Heart right ventricle (tissue), 16 donors: Measurements from ENCODE around the gene PIGM. TPM values are rescaled to one million over a fixed set of nuclear protein-coding genes. Genes with fewer than 3 reads are reported as not detected.

Experiments used
- ATAC-seq, 8 donors: fragments of 200-7000 bp; cut with Tn5 transposase; one replicate each; pipeline ENCODE4 v1.9.1; 2020; ENCODE audit warnings: mild to moderate bottlenecking in 8 of 8, moderate library complexity in 8 of 8, moderate number of reproducible peaks in 1 of 8
- DNase-seq, 2 donors: peaks; one replicate each; pipeline ENCODE4 v3.0.0-alpha.2; 2020
- H3K27ac ChIP-seq, 10 donors: fragments of 200-600 bp; sonication (generic) in 2 of 10; one replicate each; pipeline versions ENCODE4 v1.5.0 to v1.8.0; 2020 to 2022; ENCODE audit warnings: mild to moderate bottlenecking in 3 of 10
- H3K27me3 ChIP-seq, 7 donors: fragments of 200-600 bp; one replicate each; pipeline ENCODE4 v1.8.0; 2021 to 2022; ENCODE audit warnings: mild to moderate bottlenecking in 2 of 7
- H3K36me3 ChIP-seq, 9 donors: fragments of 200-600 bp; sonication (generic) in 1 of 9; one replicate each; pipeline versions ENCODE4 v1.5.0 to v1.8.0; 2020 to 2022; ENCODE audit warnings: mild to moderate bottlenecking in 2 of 9
- H3K4me1 ChIP-seq, 9 donors: fragments of 200-600 bp; sonication (generic) in 1 of 9; one replicate each; pipeline versions ENCODE4 v1.5.0 to v1.8.0; 2020 to 2022; ENCODE audit warnings: mild to moderate bottlenecking in 4 of 9
- H3K4me3 ChIP-seq, 10 donors: fragments of 200-600 bp; sonication (generic) in 2 of 10; one replicate each; pipeline versions ENCODE4 v1.5.0 to v1.8.0; 2020 to 2022; ENCODE audit warnings: mild to moderate bottlenecking in 7 of 10, moderate library complexity in 2 of 10
- H3K9me3 ChIP-seq, 11 donors: fragments of 200-600 bp in 10 of 11; sonication (generic) in 2 of 11; one replicate each; pipeline versions ENCODE4 v1.5.0 to v1.8.0; 2013 to 2022; ENCODE audit warnings: mild to moderate bottlenecking in 2 of 11, control low read depth in 1 of 11, moderate library complexity in 1 of 11
- WGBS, 2 donors: extraction: QIAGEN DNeasy Blood & Tissue Kit; methylation state at CpG; one replicate each; pipeline ENCODE4 v1.1.7; 2013; ENCODE audit warnings: inconsistent platforms in 1 of 2; 5-methylcytosine and 5-hydroxymethylcytosine counted together
- intact Hi-C, 10 donors: fragments of 100-400 bp; cut with DNase I; formaldehyde crosslinking; loops; one replicate each; pipeline versions ENCODE4 v1.11.1 to v1.14.2; 2022
- polyA plus RNA-seq, 2 donors: library from polyadenylated mRNA; stranded (reverse); fragments of 200-250 nt; gene quantifications; one replicate each; pipeline ENCODE4 v1.2.3, GENCODE V29; 2013
- total RNA-seq, 10 donors: library from RNA; stranded (reverse); fragmentation: NEBNext Ultra II Directional in 3 of 10; extraction: Animal tissue kit (Norgen Biotek cat#: 25700) in 3 of 10; gene quantifications; one replicate each; pipeline versions ENCODE4 v1.2.1 to v1.2.4, GENCODE V29; 2021 to 2023
- TF ChIP-seq, protein P1 (sequence below), 9 donors: fragments of 200-600 bp; sonication (generic) in 2 of 9; IDR thresholded peaks; one replicate each; pipeline versions ENCODE4 v1.5.0 to v1.8.0; 2021 to 2022; ENCODE audit warnings: antibody characterized with exemption in 9 of 9, mild to moderate bottlenecking in 5 of 9, moderate library complexity in 1 of 9
- donor health status: Arrhythmogenic right ventricular cardiomyopathy.
- donor health status: ischemic (EF 13 %, LVEDD 7.1; RV severe dilation, severe dysfunction).
- donor health status: healthy with polysubstance abuse.
- donor health status: DM: no; HTN: yes; CAD: no.
- donor health status: DM: no; HTN: no; CAD: no.
- donor health status: ischemic (EF 25% LVEDD 6.9; RV normal size, moderate dysfunction).
- donor health status: ischemic (EF 25% LVEDD 5.7; RV mildly dilated, moderate dysfunction).
- donor health status: healthy.
- donor health status: DM: yes; HTN: yes; CAD: no.
- donor health status: Ischemic cardiomyopathy.
- donor health status: ischemic (EF 35%, LVEDD 5.7; RV mildly dilated, moderate dysfunction).
- donor health status: nonischemic (EF 11% LVEDD 7.7; RV severe dilation, severe dysfunction).
- donor health status: DM: yes; HTN: yes; CAD: no.
- donor health status: PGD.
- donor health status: ischemic (EF 29% LVEDD 5.4; RV normal size, mild dysfunction).
- donor health status: nonischemic (EF 23%, LVEDD 6.1; RV moderate dilation, normal function).

PIGM gene
- total and polyA plus RNA-seq, 12 donors, result 1.5 to 3.0 (median 2.5) TPM

DNA sequence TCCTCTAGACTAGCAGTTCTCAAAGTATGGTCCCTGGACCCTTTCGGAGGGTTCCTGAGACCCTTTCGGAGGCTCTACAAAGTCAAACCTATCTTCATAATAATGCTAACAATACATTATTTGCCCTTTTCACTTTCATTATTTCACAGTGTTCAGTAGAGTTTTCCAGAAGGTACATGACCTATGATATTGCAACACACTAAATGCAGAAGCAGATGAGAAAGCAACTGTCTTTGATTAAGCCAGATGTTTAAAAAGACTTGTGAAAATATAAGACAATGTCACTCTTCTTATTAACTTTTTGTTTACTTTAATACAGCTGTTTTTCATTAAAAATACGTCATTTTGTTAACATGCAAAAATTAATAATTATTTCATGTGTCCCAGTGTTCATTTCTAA, 32.4 kb upstream of the PIGM start:
- TF ChIP-seq, protein P1, sequence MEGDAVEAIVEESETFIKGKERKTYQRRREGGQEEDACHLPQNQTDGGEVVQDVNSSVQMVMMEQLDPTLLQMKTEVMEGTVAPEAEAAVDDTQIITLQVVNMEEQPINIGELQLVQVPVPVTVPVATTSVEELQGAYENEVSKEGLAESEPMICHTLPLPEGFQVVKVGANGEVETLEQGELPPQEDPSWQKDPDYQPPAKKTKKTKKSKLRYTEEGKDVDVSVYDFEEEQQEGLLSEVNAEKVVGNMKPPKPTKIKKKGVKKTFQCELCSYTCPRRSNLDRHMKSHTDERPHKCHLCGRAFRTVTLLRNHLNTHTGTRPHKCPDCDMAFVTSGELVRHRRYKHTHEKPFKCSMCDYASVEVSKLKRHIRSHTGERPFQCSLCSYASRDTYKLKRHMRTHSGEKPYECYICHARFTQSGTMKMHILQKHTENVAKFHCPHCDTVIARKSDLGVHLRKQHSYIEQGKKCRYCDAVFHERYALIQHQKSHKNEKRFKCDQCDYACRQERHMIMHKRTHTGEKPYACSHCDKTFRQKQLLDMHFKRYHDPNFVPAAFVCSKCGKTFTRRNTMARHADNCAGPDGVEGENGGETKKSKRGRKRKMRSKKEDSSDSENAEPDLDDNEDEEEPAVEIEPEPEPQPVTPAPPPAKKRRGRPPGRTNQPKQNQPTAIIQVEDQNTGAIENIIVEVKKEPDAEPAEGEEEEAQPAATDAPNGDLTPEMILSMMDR (IDR thresholded peaks at IDR 0.05), result no peak
- ATAC-seq, result no peak
- no peak overlapping the region for H3K4me3 ChIP-seq
- 94% methylated on average over 3 of the region's 3 CpGs for WGBS, 2 donors
- intact Hi-C loops, result no loop called here
- no peaks in the 10 kb centered on the region for H3K36me3 ChIP-seq
- peaks cover 0 to 23% (median 10%) of the 10 kb centered on the region in 7 donors for H3K27me3 ChIP-seq
- no peaks in the 10 kb centered on the region for H3K4me1 ChIP-seq
- H3K27ac ChIP-seq, result no peak overlapping the region
- no peak for DNase-seq
- no peaks in the 10 kb centered on the region for H3K9me3 ChIP-seq

DNA sequence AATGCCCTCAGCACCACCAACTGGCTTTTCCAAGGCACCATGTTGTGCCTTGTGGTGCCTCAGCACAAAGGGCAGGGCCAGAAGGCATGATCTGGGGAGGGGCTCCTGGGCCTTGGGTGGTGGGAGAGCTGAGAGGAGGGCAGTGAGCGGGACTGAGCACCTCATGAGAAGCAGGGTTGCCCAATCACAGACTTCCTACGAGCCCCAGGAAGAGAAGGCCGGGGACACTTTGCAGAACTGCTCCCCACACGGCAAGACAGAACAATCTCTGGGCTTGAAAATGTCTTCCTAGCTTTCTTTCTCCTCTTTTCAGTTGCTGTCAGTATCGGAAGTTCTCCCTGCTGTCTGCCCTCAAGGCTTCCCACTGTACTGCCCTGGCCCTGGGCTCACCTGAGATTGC, 31.4 kb upstream of the PIGM start:
- TF ChIP-seq, protein P1 (IDR thresholded peaks at IDR 0.05), result no peak
- H3K4me1 ChIP-seq, result no peaks in the 10 kb centered on the region
- intact Hi-C loops, result no loop called here
- no peaks in the 10 kb centered on the region for H3K9me3 ChIP-seq
- no peaks in the 10 kb centered on the region for H3K36me3 ChIP-seq
- H3K27ac ChIP-seq, result no peak overlapping the region
- 89 to 92% methylated on average over 5 of the region's 5 CpGs for WGBS, 2 donors
- no peak overlapping the region for H3K4me3 ChIP-seq
- H3K27me3 ChIP-seq, result peaks cover 0 to 23% (median 8%) of the 10 kb centered on the region in 7 donors
- no peak for DNase-seq
- no peak for ATAC-seq

DNA sequence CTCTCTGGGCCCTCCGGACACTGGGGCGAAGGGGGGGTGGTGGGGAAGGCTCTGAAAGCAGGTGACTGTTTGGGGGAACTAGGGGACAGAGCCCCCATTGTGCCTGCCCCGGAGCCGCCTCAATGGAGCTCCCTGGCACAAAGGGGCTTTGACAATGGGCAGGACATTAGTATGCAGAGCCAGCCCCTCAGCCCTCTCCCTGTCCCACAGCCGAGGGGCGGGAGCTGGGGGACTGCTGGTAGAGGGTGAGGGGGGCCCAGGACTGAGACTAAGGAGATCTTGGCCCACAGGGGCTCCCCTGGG, 30.4 kb upstream of the PIGM start:
- Histone ChIP-seq H3K9me3 (no peaks in the 10 kb centered on the region), H3K36me3 (no peaks in the 10 kb centered on the region), H3K27me3 (peaks cover 0 to 32% (median 10%) of the 10 kb centered on the region in 7 donors), H3K4me3 (no peak overlapping the region), H3K4me1 (no peaks in the 10 kb centered on the region), H3K27ac (no peak overlapping the region)
- no peak for DNase-seq
- intact Hi-C loops, result no loop called here
- TF ChIP-seq, protein P1 (IDR thresholded peaks at IDR 0.05), result no peak
- peak in 1 of 8 donors; percentile 16 for ATAC-seq
- 69 to 74% methylated on average over 6 of the region's 6 CpGs for WGBS, 2 donors

DNA sequence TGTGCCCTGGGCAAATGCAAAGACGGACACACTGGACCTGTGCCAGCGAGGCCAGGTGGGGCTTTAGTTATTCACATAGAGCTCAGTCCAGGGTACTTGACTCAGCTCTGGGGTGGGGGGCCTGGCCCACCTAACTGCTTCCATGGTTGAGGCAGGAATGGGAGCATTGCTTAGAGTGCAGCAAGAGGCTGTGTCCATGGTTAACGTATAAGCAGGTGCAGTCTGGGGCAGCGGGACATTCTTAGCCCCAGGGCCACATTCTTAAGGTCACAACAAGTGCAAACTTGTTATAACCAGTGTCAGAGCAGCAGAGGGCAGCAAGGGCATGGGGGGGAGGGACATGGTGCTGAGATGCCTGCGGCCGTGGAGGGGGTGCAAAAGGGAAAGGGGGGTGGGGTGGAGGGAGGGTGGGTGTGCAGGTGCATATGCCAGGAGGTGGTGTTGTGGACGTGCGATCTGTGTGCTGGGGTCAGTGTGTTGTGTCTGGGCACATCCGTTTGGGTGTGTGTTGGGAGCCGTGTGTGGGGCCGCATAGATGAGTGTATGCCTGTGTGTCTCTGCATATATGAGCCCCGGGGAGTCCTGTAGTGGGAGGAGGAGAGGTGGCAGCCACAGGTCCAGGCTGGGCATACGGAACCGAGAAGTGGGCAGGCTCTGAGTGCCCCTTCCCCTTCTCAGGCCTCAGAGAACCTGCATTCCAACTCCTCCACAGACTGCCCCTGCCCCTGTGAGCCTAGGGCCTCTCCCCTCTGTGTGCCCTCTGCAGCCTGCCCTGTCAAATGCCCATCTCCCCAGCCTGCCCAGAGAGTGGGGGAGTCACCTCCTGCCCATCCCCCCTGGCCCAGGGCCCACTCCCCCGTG, 29.8 kb upstream of the PIGM start:
- DNase-seq, result no peak
- no peak overlapping the region for H3K27ac ChIP-seq
- WGBS, 2 donors, result 59 to 61% methylated on average over 15 of the region's 15 CpGs

More for the DNA sequence above, 29.8 kb upstream of the PIGM start:
- Histone ChIP-seq H3K9me3 (no peaks in the 10 kb centered on the region), H3K4me1 (no peaks in the 10 kb centered on the region), H3K27me3 (peaks cover 0 to 32% (median 13%) of the 10 kb centered on the region in 7 donors), H3K36me3 (no peaks in the 10 kb centered on the region), H3K4me3 (no peak overlapping the region)
- intact Hi-C loops, result no loop called here
- TF ChIP-seq, protein P1 (IDR thresholded peaks at IDR 0.05), result no peak
- peak in 1 of 8 donors; percentile 18 for ATAC-seq
